Measurements from ENCODE around the gene ZNF823.
"Not testable (repeated sequence)": the region's sequence is repeated elsewhere in the genome, so short reads cannot be mapped to it uniquely, and the experiment has no call there.

ZNF823 gene

GRCh38 chr19:11738746-11739620, at the start of gene ZNF823:
TSS of gene ZNF823 (minus strand) at chr19:11738946. CDS start at chr19:11738819, 127 bp downstream.
- peak; percentile 53 for DNase-seq

- DNase-seq, result no peak
Observed at GRCh38 chr19:11787536-11787935, 48.8 kb upstream of the ZNF823 start.

GRCh38 chr19:11784356-11784755, 45.6 kb upstream of the ZNF823 start:
- no peak for DNase-seq

GRCh38 chr19:11783767-11784166, 45.0 kb upstream of the ZNF823 start:
- DNase-seq, result no peak

- DNase-seq, result no peak
Observed at GRCh38 chr19:11781295-11782057, 42.7 kb upstream of the ZNF823 start.

GRCh38 chr19:11780431-11781020, 41.8 kb upstream of the ZNF823 start:
- no peak for DNase-seq

GRCh38 chr19:11776669-11777068, 37.9 kb upstream of the ZNF823 start:
- DNase-seq, result not testable (repeated sequence)

GRCh38 chr19:11771520-11771919, 32.8 kb upstream of the ZNF823 start:
- not testable (repeated sequence) for DNase-seq

GRCh38 chr19:11769995-11770394, 31.2 kb upstream of the ZNF823 start:
- no peak for DNase-seq

- no peak for DNase-seq
Observed at GRCh38 chr19:11767633-11768133, 28.9 kb upstream of the ZNF823 start.

GRCh38 chr19:11766597-11767591, 28.1 kb upstream of the ZNF823 start, which contains the start of gene ZNF441:
TSS of gene ZNF441 (plus strand) at chr19:11767000. CDS start at chr19:11767194, 194 bp downstream.
- DNase-seq, result peak; percentile 50

- no peak for DNase-seq
Observed at GRCh38 chr19:11763611-11764010, 24.9 kb upstream of the ZNF823 start.

- DNase-seq, result no peak
Observed at GRCh38 chr19:11763117-11763516, 24.4 kb upstream of the ZNF823 start.

GRCh38 chr19:11759805-11760204, 21.1 kb upstream of the ZNF823 start:
- DNase-seq, result no peak

GRCh38 chr19:11756965-11757364, 18.2 kb upstream of the ZNF823 start:
- DNase-seq, result no peak

- DNase-seq, result no peak
Observed at GRCh38 chr19:11754663-11755062, 15.9 kb upstream of the ZNF823 start.

GRCh38 chr19:11752244-11752736, 13.5 kb upstream of the ZNF823 start:
- no peak for DNase-seq

GRCh38 chr19:11749751-11750150, 11.0 kb upstream of the ZNF823 start:
- DNase-seq, result no peak

GRCh38 chr19:11747277-11747676, 8.5 kb upstream of the ZNF823 start:
- no peak for DNase-seq

GRCh38 chr19:11745869-11746268, 7.1 kb upstream of the ZNF823 start:
- no peak for DNase-seq

GRCh38 chr19:11737964-11738745, 591 bp downstream of the ZNF823 start:
- no peak for DNase-seq

Measured in 8988T (cell line).